SK-N-SH (cell line): ENCODE measurements around the gene MRPS27.
"Not testable (repeated sequence)": the region's sequence is repeated elsewhere in the genome, so short reads cannot be mapped to it uniquely, and the experiment has no call there.

Experiments used
- CHD2 ChIP-seq: fragments of 150-350 bp; IDR thresholded peaks from 2 replicates; pipeline ENCODE4 v1.6.1; 2018; ENCODE audit warnings: low read length; ENCODE audit not compliant: partially characterized antibody
- EP300 ChIP-seq, 2 experiments: IDR thresholded peaks; 2 replicates each; pipeline versions ENCODE4 v1.4.0 to v1.6.1; 2012; ENCODE audit warnings: borderline replicate concordance in 1 of 2, low read depth in 1 of 2, low read length in 1 of 2
- GABPA ChIP-seq: IDR thresholded peaks from 2 replicates; pipeline ENCODE4 v1.4.0; 2012; ENCODE audit warnings: low read depth, mild to moderate bottlenecking
- RXRA ChIP-seq: IDR thresholded peaks from 2 replicates; pipeline ENCODE4 v1.4.0; 2012; ENCODE audit warnings: low read depth, mild to moderate bottlenecking, borderline replicate concordance
- TAF1 ChIP-seq: IDR thresholded peaks from 2 replicates; pipeline ENCODE4 v1.6.1; 2012; ENCODE audit warnings: low read depth, mild to moderate bottlenecking, low read length, moderate library complexity, borderline replicate concordance
- TEAD4 ChIP-seq: IDR thresholded peaks from 2 replicates; pipeline ENCODE4 v1.4.0; 2012; ENCODE audit warnings: mild to moderate bottlenecking, borderline replicate concordance; ENCODE audit not compliant: insufficient read depth
- YY1 ChIP-seq: IDR thresholded peaks from 2 replicates; pipeline ENCODE4 v1.4.0; 2012; ENCODE audit warnings: low read depth, mild to moderate bottlenecking
- TF ChIP-seq, protein P1 (sequence below): fragments of 200-600 bp; sonication (generic); IDR thresholded peaks from 2 replicates; pipeline ENCODE4 v1.6.1; 2017; ENCODE audit warnings: antibody characterized with exemption, mild to moderate bottlenecking, moderate library complexity
- TF ChIP-seq, protein P2 (sequence below): fragments of 150-350 bp; IDR thresholded peaks from 2 replicates; pipeline ENCODE4 v1.6.1; 2016; ENCODE audit warnings: mild to moderate bottlenecking, low read depth, low read length
- TF ChIP-seq, protein P3 (sequence below): IDR thresholded peaks from 2 replicates; pipeline ENCODE4 v1.4.0; 2012; ENCODE audit warnings: low read depth, borderline replicate concordance

DNA sequence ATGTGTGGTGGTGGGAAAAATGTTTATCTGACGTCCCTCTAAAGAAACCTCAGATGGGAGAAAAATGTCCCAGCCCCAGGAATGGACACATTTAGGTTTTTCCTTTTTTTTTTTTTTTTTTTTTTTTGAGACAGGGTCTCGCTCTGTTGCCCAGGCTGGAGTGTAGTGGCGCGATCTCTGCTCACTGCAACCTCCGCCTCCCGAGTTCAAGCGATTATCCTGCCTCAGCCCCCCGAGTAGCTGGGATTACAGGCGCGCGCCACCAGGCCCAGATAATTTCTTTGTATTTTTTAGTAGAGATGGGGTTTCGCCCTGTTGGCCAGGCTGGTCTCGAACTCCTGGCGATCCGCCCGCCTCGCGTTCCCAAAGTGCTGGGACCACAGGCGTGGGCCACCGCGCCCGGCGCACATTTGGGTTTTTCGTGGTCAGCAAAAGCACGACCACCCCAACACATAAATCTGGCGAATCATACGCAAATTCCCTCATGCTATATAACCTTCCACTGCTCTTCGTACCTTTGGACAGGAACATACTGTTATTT lies 535 bp downstream of the MRPS27 start:
- TF ChIP-seq, protein P1, sequence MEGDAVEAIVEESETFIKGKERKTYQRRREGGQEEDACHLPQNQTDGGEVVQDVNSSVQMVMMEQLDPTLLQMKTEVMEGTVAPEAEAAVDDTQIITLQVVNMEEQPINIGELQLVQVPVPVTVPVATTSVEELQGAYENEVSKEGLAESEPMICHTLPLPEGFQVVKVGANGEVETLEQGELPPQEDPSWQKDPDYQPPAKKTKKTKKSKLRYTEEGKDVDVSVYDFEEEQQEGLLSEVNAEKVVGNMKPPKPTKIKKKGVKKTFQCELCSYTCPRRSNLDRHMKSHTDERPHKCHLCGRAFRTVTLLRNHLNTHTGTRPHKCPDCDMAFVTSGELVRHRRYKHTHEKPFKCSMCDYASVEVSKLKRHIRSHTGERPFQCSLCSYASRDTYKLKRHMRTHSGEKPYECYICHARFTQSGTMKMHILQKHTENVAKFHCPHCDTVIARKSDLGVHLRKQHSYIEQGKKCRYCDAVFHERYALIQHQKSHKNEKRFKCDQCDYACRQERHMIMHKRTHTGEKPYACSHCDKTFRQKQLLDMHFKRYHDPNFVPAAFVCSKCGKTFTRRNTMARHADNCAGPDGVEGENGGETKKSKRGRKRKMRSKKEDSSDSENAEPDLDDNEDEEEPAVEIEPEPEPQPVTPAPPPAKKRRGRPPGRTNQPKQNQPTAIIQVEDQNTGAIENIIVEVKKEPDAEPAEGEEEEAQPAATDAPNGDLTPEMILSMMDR = not testable (repeated sequence)
- not testable (repeated sequence) for TF ChIP-seq YY1; TAF1; EP300 (IDR thresholded peaks at IDR 0.05; ENCODE audit: borderline replicate concordance in 1 of 2, low read depth in 1 of 2, low read length in 1 of 2); TEAD4; CHD2; GABPA; RXRA
- TF ChIP-seq, protein P2, sequence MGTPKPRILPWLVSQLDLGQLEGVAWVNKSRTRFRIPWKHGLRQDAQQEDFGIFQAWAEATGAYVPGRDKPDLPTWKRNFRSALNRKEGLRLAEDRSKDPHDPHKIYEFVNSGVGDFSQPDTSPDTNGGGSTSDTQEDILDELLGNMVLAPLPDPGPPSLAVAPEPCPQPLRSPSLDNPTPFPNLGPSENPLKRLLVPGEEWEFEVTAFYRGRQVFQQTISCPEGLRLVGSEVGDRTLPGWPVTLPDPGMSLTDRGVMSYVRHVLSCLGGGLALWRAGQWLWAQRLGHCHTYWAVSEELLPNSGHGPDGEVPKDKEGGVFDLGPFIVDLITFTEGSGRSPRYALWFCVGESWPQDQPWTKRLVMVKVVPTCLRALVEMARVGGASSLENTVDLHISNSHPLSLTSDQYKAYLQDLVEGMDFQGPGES = not testable (repeated sequence)
- TF ChIP-seq, protein P3, sequence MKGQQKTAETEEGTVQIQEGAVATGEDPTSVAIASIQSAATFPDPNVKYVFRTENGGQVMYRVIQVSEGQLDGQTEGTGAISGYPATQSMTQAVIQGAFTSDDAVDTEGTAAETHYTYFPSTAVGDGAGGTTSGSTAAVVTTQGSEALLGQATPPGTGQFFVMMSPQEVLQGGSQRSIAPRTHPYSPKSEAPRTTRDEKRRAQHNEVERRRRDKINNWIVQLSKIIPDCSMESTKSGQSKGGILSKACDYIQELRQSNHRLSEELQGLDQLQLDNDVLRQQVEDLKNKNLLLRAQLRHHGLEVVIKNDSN = not testable (repeated sequence)
